ENCODE measurements around the gene KIF9.

KIF9 gene

DNA sequence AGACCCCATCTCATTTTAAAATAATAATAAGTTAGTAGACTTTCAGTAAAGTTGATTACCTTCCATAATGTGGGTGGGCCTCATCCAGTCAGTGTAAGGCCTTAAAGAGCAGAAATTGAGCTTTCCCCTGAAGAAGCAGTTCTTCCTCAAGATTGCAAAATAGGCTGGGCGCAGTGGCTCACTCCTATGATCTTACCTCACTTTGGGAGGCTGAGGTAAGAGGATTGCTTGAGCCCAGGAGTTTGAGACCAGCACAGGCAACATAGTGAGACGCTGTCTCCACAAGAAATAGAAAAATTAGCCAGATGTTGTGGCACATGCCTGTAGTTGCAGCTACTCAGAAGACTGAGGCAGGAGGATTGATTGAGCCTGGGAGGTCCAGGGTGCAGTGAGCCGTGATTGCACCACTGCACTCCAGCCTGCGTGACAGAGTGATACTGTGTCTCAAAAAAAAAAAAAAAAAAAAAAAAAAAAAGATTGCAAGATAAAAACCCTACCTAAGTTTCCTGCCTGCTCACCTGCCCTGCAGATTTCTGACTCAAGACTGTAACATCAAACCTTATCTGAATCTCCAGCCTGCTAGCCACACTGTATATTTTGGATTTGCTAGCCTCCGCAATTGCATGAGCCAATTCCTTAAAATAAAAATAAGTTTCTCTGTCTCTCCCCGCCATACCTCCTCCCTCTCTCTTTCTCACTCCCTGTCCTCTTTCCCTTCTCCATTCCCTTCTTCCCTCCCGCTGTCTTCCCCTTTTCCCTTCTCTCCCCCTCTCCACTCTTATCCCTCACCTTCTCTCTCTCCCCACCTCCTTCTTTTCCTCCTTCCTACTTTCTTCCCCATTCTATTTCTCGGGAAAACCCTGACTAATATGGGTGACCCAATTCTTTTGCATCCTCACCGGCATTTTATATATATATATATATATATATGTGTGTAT is 17.1 kb upstream of the KIF9 start:
- TF ChIP-seq, protein P1, sequence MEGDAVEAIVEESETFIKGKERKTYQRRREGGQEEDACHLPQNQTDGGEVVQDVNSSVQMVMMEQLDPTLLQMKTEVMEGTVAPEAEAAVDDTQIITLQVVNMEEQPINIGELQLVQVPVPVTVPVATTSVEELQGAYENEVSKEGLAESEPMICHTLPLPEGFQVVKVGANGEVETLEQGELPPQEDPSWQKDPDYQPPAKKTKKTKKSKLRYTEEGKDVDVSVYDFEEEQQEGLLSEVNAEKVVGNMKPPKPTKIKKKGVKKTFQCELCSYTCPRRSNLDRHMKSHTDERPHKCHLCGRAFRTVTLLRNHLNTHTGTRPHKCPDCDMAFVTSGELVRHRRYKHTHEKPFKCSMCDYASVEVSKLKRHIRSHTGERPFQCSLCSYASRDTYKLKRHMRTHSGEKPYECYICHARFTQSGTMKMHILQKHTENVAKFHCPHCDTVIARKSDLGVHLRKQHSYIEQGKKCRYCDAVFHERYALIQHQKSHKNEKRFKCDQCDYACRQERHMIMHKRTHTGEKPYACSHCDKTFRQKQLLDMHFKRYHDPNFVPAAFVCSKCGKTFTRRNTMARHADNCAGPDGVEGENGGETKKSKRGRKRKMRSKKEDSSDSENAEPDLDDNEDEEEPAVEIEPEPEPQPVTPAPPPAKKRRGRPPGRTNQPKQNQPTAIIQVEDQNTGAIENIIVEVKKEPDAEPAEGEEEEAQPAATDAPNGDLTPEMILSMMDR (conservative IDR thresholded peaks at IDR 0.05; ENCODE audit: low read depth, low read length) = no peak
- H3K4me3 ChIP-seq (ENCODE audit: low read depth, low read length) = no peak overlapping the region
- no peak for DNase-seq (ENCODE audit: low read depth)

DNA sequence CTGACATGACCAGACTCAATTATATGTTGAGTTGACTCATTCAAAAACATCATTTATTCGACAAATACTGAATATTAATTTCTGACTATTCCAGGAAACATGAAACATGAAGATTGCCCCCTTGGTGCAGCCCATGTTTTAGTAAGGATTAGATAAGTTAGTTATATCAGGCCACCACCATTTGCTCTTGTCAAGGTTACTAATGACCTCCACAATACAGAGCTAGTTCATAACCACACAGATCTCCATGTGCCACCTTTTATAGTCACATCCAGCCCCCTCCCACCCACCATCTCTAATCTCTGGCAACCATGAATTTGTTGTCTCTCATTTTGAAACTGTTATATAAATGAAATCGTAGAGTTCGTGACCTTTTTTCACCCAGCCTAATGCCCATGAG is 15.8 kb upstream of the KIF9 start:
- TF ChIP-seq, protein P1 (conservative IDR thresholded peaks at IDR 0.05; ENCODE audit: low read depth, low read length) = no peak
- no peak for DNase-seq (ENCODE audit: low read depth)
- H3K4me3 ChIP-seq (ENCODE audit: low read depth, low read length) = no peak overlapping the region

DNA sequence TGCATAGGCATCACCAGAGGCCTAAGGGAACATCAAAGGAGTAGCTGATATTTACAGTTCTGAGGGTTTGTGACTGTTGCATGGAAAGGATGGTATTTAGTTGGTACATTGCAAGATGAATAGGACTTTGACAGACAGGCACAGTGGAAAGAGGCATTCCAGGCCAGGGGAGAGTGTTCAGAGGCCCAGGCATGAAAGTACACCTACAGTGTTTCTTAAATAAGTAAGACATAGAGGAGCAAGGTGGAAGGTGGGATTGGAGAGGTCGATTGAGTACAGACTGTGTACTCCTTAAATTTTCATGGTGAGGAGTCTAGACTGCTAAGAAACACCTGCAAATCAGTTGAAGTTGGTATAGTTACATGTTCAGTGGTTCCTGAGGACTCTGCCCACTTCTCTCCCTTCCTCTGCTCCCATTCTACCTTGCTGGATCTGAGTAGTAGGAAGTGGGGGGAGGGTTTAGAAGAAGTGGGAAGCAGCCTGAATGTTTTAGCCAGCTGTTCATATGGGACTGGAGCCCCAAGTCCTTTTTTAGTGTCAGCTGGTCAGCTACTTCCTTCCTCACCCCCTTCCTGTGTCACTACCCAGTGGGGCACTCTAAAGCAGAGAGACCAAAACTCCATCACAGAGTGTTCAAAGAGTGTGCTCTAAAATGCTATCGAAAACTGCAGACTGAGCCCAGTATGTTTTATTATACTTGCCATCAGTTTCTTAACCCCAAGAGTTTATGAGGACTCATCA is 14.1 kb upstream of the KIF9 start:
- no peak overlapping the region for H3K4me3 ChIP-seq (ENCODE audit: low read depth, low read length)
- TF ChIP-seq, protein P1 (conservative IDR thresholded peaks at IDR 0.05; ENCODE audit: low read depth, low read length) = no peak
- DNase-seq (ENCODE audit: low read depth) = no peak

DNA sequence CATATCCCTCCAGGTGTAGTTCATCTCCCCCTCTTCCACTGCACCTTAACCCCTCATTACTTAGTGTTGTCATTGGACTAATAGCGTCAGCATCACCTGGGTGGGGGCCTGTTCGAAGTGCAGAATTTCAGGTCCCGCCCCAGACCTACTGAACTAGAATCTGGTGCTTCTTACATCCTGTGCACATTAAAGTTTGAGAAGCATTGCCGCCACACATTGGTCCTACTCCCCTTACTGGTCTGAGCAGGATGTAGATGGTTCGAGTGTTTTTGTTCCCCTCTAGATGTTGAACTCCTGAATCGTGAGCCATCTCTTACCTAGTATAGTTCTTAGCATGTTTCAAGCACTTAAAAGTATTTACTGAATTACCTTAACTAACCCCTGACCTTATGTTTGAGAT is 13.4 kb upstream of the KIF9 start:
- H3K4me3 ChIP-seq (ENCODE audit: low read depth, low read length) = no peak overlapping the region
- DNase-seq (ENCODE audit: low read depth) = no peak
- TF ChIP-seq, protein P1 (conservative IDR thresholded peaks at IDR 0.05; ENCODE audit: low read depth, low read length) = no peak

DNA sequence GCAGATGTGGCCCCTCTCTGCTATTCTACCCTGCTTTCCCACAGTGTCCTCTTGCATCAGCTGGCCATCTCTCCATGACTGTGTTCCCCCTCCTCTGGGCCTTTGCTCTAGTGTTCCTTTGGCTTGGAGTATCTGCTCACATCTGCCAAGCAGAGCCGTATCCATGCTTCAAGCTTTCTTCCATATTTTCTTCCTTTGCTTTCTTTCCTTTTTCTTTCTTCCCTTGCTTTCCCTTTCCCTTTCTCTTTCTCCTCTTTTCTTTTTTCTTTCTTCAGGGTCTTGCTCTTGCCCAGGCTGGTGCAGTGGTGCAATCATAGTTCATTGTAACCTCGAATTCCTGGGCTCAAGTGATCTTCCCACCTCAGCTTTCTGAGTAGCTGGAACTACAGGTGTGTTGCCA is 12.7 kb upstream of the KIF9 start:
- no peak for DNase-seq (ENCODE audit: low read depth)
- TF ChIP-seq, protein P1 (conservative IDR thresholded peaks at IDR 0.05; ENCODE audit: low read depth, low read length) = no peak

DNA sequence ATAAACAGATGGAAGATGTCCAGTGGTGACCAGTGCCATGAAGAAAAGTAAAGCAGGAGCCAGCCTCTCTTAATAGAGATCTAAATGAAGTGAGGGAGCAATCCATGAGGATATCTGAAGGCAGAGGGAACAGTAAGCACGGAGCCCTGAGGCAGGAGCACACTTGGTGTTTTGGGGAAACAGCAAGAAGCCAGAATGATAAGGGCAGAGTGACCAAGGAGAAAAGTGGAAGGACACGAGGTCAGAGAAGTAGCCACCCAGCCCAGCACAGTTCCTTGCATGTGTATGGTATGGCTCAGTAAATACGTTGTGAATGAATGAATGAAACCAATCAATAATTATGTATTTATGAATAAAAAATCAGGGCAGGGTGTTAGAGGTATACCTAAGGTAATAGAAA is 11.8 kb upstream of the KIF9 start:
- no peak overlapping the region for H3K4me3 ChIP-seq (ENCODE audit: low read depth, low read length)
- TF ChIP-seq, protein P1 (conservative IDR thresholded peaks at IDR 0.05; ENCODE audit: low read depth, low read length) = no peak
- DNase-seq (ENCODE audit: low read depth) = no peak

More for the DNA sequence above, 12.7 kb upstream of the KIF9 start:
- H3K4me3 ChIP-seq (ENCODE audit: low read depth, low read length) = no peak overlapping the region
